GM19397 (cell line): ENCODE results near the gene AOX1.
"Not testable (repeated sequence)": the region's sequence is repeated elsewhere in the genome, so short reads cannot be mapped to it uniquely, and the experiment has no call there.

Experiments
- ATAC-seq: cut with Tn5 transposase; IDR thresholded peaks from one replicate; pipeline ENCODE4 v1.9.1; 2021; ENCODE audit warnings: mild to moderate bottlenecking, moderate library complexity; ENCODE audit not compliant: unreplicated experiment

Gene AOX1

GRCh38 chr2:200698217-200698616, 112.4 kb downstream of the AOX1 start:
- no peak for ATAC-seq

GRCh38 chr2:200699310-200699709, 113.5 kb downstream of the AOX1 start:
- ATAC-seq: no peak

GRCh38 chr2:200700856-200701255, 115.0 kb downstream of the AOX1 start:
- no peak for ATAC-seq

GRCh38 chr2:200702044-200702443, 116.2 kb downstream of the AOX1 start:
- no peak for ATAC-seq

- no peak for ATAC-seq
These were observed 116.9 kb downstream of the AOX1 start for GRCh38 chr2:200702646-200703118.

GRCh38 chr2:200703127-200703925, 117.5 kb downstream of the AOX1 start:
- no peak for ATAC-seq

- no peak for ATAC-seq
These were observed 118.3 kb downstream of the AOX1 start for GRCh38 chr2:200703926-200704637.

- no peak for ATAC-seq
These were observed 119.7 kb downstream of the AOX1 start for GRCh38 chr2:200705305-200706041.

- no peak for ATAC-seq
These were observed 123.1 kb downstream of the AOX1 start for GRCh38 chr2:200708943-200709342.

GRCh38 chr2:200713003-200713703, 127.3 kb downstream of the AOX1 start:
- ATAC-seq: peak; percentile 99

GRCh38 chr2:200713704-200714064, 127.9 kb downstream of the AOX1 start:
- ATAC-seq: no peak

GRCh38 chr2:200715014-200715413, 129.2 kb downstream of the AOX1 start:
- not testable (repeated sequence) for ATAC-seq

GRCh38 chr2:200716386-200716785, 130.6 kb downstream of the AOX1 start:
- ATAC-seq: no peak
